HG03439 (cell line): ENCODE data around the gene NPHP3.
"Not testable (repeated sequence)": the region's sequence is repeated elsewhere in the genome, so short reads cannot be mapped to it uniquely, and the experiment has no call there.

Source experiments
- ATAC-seq: cut with Tn5 transposase; IDR thresholded peaks from one replicate; pipeline ENCODE4 v1.9.1; 2021; ENCODE audit warnings: mild to moderate bottlenecking, moderate library complexity; ENCODE audit not compliant: unreplicated experiment

NPHP3 gene

GRCh38 chr3:132643366-132643765, 78.8 kb downstream of the NPHP3 start:
- no peak for ATAC-seq

GRCh38 chr3:132642539-132642847, 79.7 kb downstream of the NPHP3 start:
- ATAC-seq: no peak

- ATAC-seq: no peak
These were observed 80.2 kb downstream of the NPHP3 start for GRCh38 chr3:132641837-132642538.

GRCh38 chr3:132641427-132641826, 80.8 kb downstream of the NPHP3 start:
- ATAC-seq: not testable (repeated sequence)

GRCh38 chr3:132638706-132639105, 83.5 kb downstream of the NPHP3 start:
- no peak for ATAC-seq

GRCh38 chr3:132637590-132637989, 84.6 kb downstream of the NPHP3 start:
- ATAC-seq: no peak

GRCh38 chr3:132635052-132635451, 87.2 kb downstream of the NPHP3 start:
- no peak for ATAC-seq
